ENCODE measurements around the gene MTA1. TPM values are rescaled to one million over a fixed set of nuclear protein-coding genes. Genes with fewer than 3 reads are reported as not detected.

Gene MTA1
- total and polyA plus RNA-seq, 2 experiments from 2014 or later, result 8.1 to 37.0 TPM

- Histone ChIP-seq H3F3A (ENCODE audit: insufficient read depth) (no peaks in the 10 kb centered on the region), H3K36me3 (ENCODE audit: low read depth) (no peaks in the 10 kb centered on the region), H3K4me3 (peak overlapping the region; percentile 69), H2AFZ (peak overlapping the region; percentile 70), H3K27me3 (replicated peaks; ENCODE audit: insufficient read depth) (no peaks in the 10 kb centered on the region), H4K20me1 (ENCODE audit: insufficient read depth) (no peaks in the 10 kb centered on the region), H3K9ac (peak overlapping the region; percentile 66), H3K27ac (no peak overlapping the region), H3K4me1 (ENCODE audit: insufficient read depth) (no peaks in the 10 kb centered on the region), H3K4me2 (ENCODE audit: unreplicated experiment) (peak overlapping the region; percentile 53), H3K9me3 (ENCODE audit: low read depth) (no peaks in the 10 kb centered on the region), H3K9me2 (ENCODE audit: insufficient read depth) (no peaks in the 10 kb centered on the region), H3K79me2 (ENCODE audit: insufficient read depth) (peaks cover 4% of the 10 kb centered on the region; the same call in 1 of the 2 replicates)
- TF ChIP-seq EZH2 (IDR thresholded peaks at IDR 0.05; ENCODE audit: insufficient read depth, poor library complexity, severe bottlenecking) (no peak), EZH2phosphoT487 (IDR thresholded peaks at IDR 0.05; ENCODE audit: insufficient read depth, low read depth) (no peak)
- in situ Hi-C loops (cut with MboI), result no loop called here
- WGBS, 2 experiments (ENCODE audit: low coverage in 1 of 2, low lambda C conversion rate in 2 of 2, missing lambda C conversion rate in 2 of 2), result 22% methylated on average over 44 to 55 of the region's 79 CpGs
- peak; percentile 84 for DNase-seq
These were observed 4.9 kb upstream of the MTA1 start for GRCh38 chr14:105414456-105415371.

DNA sequence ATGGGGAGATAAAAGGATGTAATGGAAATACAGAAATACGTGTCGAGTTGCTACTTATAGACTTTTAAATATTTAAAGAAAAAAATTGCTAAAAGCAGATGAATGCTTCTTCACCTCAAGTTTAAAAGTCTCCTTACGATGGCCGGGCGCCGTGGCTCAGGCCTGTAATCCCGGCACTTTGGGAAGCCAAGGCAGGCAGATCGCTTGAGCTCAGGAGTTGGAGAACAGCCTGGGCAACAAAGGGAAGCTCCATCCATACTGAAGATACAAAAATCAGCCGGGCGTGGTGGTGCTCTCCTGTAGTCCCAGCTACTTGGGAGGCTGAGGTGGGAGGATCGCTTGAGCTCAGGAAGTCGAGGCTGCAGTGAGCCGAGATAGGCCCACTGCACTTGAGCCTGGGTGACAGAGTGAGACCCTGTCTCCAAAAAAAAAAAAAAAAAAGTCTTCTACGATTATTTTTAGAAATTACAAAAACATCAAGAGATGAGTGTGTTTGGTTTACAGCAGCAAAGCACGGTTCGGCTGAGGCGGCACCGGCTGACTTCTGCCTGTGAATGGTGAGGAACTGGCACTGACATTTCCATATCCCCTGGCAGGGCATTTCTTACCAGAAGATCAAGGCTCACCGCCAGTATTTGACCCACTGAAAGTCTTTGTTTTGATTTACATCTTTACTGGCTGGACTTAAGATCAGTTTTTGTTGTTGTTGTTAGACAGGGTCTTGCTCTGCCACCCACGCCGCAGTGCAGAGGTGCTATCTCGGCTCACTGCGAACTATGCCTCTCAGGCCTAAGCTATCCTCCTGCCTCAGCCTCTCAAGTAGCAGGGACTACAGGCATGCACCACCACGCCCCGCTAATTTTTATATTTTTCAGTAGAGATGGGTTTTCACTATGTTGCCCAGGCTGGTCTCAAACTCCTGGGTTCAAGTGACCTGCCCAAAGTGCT, 3.9 kb upstream of the MTA1 start:
- Histone ChIP-seq H3K9me2 (ENCODE audit: insufficient read depth) (no peaks in the 10 kb centered on the region), H3K27me3 (replicated peaks; ENCODE audit: insufficient read depth) (no peaks in the 10 kb centered on the region), H4K20me1 (ENCODE audit: insufficient read depth) (no peaks in the 10 kb centered on the region), H3K9me3 (ENCODE audit: low read depth) (no peaks in the 10 kb centered on the region), H3K79me2 (ENCODE audit: insufficient read depth) (peaks cover 10% of the 10 kb centered on the region), H3K27ac (no peak overlapping the region), H3F3A (ENCODE audit: insufficient read depth) (no peaks in the 10 kb centered on the region), H3K9ac (peak overlapping the region; percentile 66), H3K36me3 (ENCODE audit: low read depth) (no peaks in the 10 kb centered on the region), H3K4me3 (peak overlapping the region; percentile 69), H3K4me1 (ENCODE audit: insufficient read depth) (no peaks in the 10 kb centered on the region), H2AFZ (peak overlapping the region; percentile 70), H3K4me2 (ENCODE audit: unreplicated experiment) (peak overlapping the region; percentile 53)
- WGBS, 2 experiments (ENCODE audit: low coverage in 1 of 2, low lambda C conversion rate in 2 of 2, missing lambda C conversion rate in 2 of 2), result 94 to 97% methylated on average over 24 to 25 of the region's 25 CpGs
- TF ChIP-seq EZH2phosphoT487 (IDR thresholded peaks at IDR 0.05; ENCODE audit: insufficient read depth, low read depth), result no peak
- TF ChIP-seq EZH2 (IDR thresholded peaks at IDR 0.05; ENCODE audit: insufficient read depth, poor library complexity, severe bottlenecking), result no peak
- DNase-seq, result no peak
- in situ Hi-C loops (cut with MboI), result no loop called here

GRCh38 chr14:105416671-105417070, 3.0 kb upstream of the MTA1 start:
- no peaks in the 10 kb centered on the region for H3K27me3 ChIP-seq (replicated peaks; ENCODE audit: insufficient read depth)
- TF ChIP-seq EZH2phosphoT487 (IDR thresholded peaks at IDR 0.05; ENCODE audit: insufficient read depth, low read depth) (no peak), EZH2 (IDR thresholded peaks at IDR 0.05; ENCODE audit: insufficient read depth, poor library complexity, severe bottlenecking) (no peak)
- no peak overlapping the region for H3K4me3 ChIP-seq
- WGBS, 2 experiments (ENCODE audit: low coverage in 1 of 2, low lambda C conversion rate in 2 of 2, missing lambda C conversion rate in 2 of 2), result 94 to 97% methylated on average over 11 of the region's 11 CpGs
- no peak overlapping the region for H3K4me2 ChIP-seq (ENCODE audit: unreplicated experiment)
- DNase-seq, result no peak
- H3K9me2 ChIP-seq (ENCODE audit: insufficient read depth), result no peaks in the 10 kb centered on the region
- H3K9me3 ChIP-seq (ENCODE audit: low read depth), result no peaks in the 10 kb centered on the region
- in situ Hi-C loops (cut with MboI), result no loop called here
- H3K36me3 ChIP-seq (ENCODE audit: low read depth), result no peaks in the 10 kb centered on the region
- H4K20me1 ChIP-seq (ENCODE audit: insufficient read depth), result no peaks in the 10 kb centered on the region
- no peak overlapping the region for H3K9ac ChIP-seq
- peaks cover 19% of the 10 kb centered on the region for H3K79me2 ChIP-seq (ENCODE audit: insufficient read depth)
- no peak overlapping the region for H3K27ac ChIP-seq
- H2AFZ ChIP-seq, result no peak overlapping the region
- H3F3A ChIP-seq (ENCODE audit: insufficient read depth), result no peaks in the 10 kb centered on the region
- no peaks in the 10 kb centered on the region for H3K4me1 ChIP-seq (ENCODE audit: insufficient read depth)

DNA sequence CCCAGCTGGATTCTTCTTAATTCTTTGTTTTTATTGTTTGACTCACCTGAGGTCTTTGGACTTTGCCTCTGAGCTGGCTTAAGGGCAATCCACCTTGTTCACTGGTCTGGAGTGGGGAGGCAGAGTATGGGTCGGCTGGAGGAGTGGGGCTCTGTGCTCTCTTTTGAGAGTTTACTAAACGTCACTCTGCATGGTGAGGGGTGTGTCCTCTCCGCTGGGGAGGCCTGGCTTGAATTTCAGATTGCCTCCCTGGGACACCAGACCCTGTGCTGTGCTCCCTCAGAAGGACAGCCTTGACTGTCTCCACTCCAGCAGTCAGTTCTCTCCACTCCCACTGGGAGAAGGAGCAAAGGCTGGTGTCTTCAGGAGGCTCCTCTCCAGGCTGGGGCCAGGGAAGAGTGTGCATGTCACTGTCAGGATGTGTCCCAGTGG, 1.9 kb upstream of the MTA1 start:
- Histone ChIP-seq H3K9me3 (ENCODE audit: low read depth) (no peaks in the 10 kb centered on the region), H2AFZ (no peak overlapping the region), H3K4me2 (ENCODE audit: unreplicated experiment) (no peak overlapping the region), H3K27ac (no peak overlapping the region), H3K79me2 (ENCODE audit: insufficient read depth) (peaks cover 29% of the 10 kb centered on the region), H3K4me3 (no peak overlapping the region), H3K36me3 (ENCODE audit: low read depth) (no peaks in the 10 kb centered on the region), H3F3A (ENCODE audit: insufficient read depth) (no peaks in the 10 kb centered on the region), H3K9ac (no peak overlapping the region), H3K27me3 (replicated peaks; ENCODE audit: insufficient read depth) (no peaks in the 10 kb centered on the region), H3K4me1 (ENCODE audit: insufficient read depth) (no peaks in the 10 kb centered on the region), H3K9me2 (ENCODE audit: insufficient read depth) (no peaks in the 10 kb centered on the region), H4K20me1 (ENCODE audit: insufficient read depth) (no peaks in the 10 kb centered on the region)
- DNase-seq, result no peak
- TF ChIP-seq EZH2phosphoT487 (IDR thresholded peaks at IDR 0.05; ENCODE audit: insufficient read depth, low read depth) (no peak), EZH2 (IDR thresholded peaks at IDR 0.05; ENCODE audit: insufficient read depth, poor library complexity, severe bottlenecking) (no peak)
- WGBS, 2 experiments (ENCODE audit: low coverage in 1 of 2, low lambda C conversion rate in 2 of 2, missing lambda C conversion rate in 2 of 2), result 76 to 79% methylated on average over 3 of the region's 3 CpGs
- in situ Hi-C loops (cut with MboI), result no loop called here
